Activated CD4-positive, alpha-beta memory T cell treated with anti-CD3 and anti-CD28 coated beads for 36 hours (primary cell): ENCODE measurements around the gene HLCS. TPM values are rescaled to one million over a fixed set of nuclear protein-coding genes. Genes with fewer than 3 reads are reported as not detected.
"Not testable (repeated sequence)": the region's sequence is repeated elsewhere in the genome, so short reads cannot be mapped to it uniquely, and the experiment has no call there.

Source experiments
- CTCF ChIA-PET: fragments of 350-600 bp; sonication (Branson Sonifier 250); formaldehyde crosslinking; loops from one replicate; lab custom pipeline; 2021; ENCODE audit warnings: antibody characterized with exemption, inconsistent platforms; lab: Charles Lee
- POLR2A ChIA-PET: fragments of 350-600 bp; sonication (Branson Sonifier 250); formaldehyde crosslinking; loops from one replicate; lab custom pipeline; 2021; ENCODE audit warnings: antibody characterized with exemption; lab: Charles Lee
- DNase-seq: peaks from one replicate; pipeline ENCODE4 v3.0.0-alpha.2; 2020
- H3K27ac Mint-ChIP-seq: one replicate; pipeline ENCODE4 v1.8.0; 2021; ENCODE audit warnings: mixed read lengths
- H3K27me3 Mint-ChIP-seq: one replicate; pipeline ENCODE4 v1.8.0; 2021; ENCODE audit warnings: mixed read lengths
- H3K36me3 Mint-ChIP-seq: one replicate; pipeline ENCODE4 v1.8.0; 2021; ENCODE audit warnings: mixed read lengths
- H3K4me1 Mint-ChIP-seq: one replicate; pipeline ENCODE4 v1.8.0; 2021; ENCODE audit warnings: low read depth, mixed read lengths
- H3K4me3 Mint-ChIP-seq: one replicate; pipeline ENCODE4 v1.8.0; 2021; ENCODE audit warnings: mild to moderate bottlenecking, mixed read lengths
- H3K9me3 Mint-ChIP-seq: one replicate; pipeline ENCODE4 v1.8.0; 2021; ENCODE audit warnings: mixed read lengths
- intact Hi-C: fragments of 100-400 bp; cut with micrococcal nuclease; formaldehyde crosslinking; loops from one replicate; pipeline ENCODE4 v1.15.1; 2023
- total RNA-seq, 2 experiments: library from RNA; stranded (reverse); gene quantifications; one replicate each; pipeline ENCODE4 v1.2.3, GENCODE V29; 2021

Gene HLCS
- total RNA-seq, 2 experiments from 2014 or later = 12.7 to 17.5 TPM

GRCh38 chr21:36828891-36829515 is 137.5 kb downstream of the HLCS start:
- Mint-ChIP-seq H3K4me1 (no peaks in the 10 kb centered on the region), H3K9me3 (no peaks in the 10 kb centered on the region), H3K27me3 (no peaks in the 10 kb centered on the region), H3K27ac (no peak overlapping the region), H3K36me3 (peaks cover 13% of the 10 kb centered on the region), H3K4me3 (no peak overlapping the region)
- no peak for DNase-seq
- intact Hi-C loops = no loop called here
- CTCF ChIA-PET = no interaction called here
- POLR2A ChIA-PET = no interaction called here

DNA sequence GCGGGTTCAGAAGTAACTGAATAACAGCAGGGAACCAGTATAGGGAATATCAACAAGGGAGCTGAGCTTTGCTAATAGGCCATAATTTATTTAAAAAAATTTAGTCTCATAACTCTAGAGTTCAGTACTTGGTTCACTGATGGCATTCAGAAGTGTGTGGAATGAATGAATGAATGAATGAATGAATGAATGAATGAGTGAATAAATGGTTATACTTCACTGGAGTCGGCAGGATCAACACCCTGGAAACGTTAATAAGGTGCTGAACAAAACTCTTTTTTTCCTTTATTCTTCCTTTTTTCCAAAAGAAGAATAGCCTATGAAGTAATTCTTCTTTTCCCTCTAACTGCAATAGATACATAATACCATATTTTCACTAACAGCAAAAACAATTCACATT is 138.3 kb downstream of the HLCS start:
- Mint-ChIP-seq H3K9me3 (no peaks in the 10 kb centered on the region), H3K27ac (no peak overlapping the region), H3K36me3 (peaks cover 13% of the 10 kb centered on the region), H3K4me1 (no peaks in the 10 kb centered on the region), H3K27me3 (no peaks in the 10 kb centered on the region), H3K4me3 (no peak overlapping the region)
- POLR2A ChIA-PET = no interaction called here
- no peak for DNase-seq
- intact Hi-C loops = no loop called here
- CTCF ChIA-PET = no interaction called here

- ChIA-PET CTCF (interaction anchor here (0.9 kb wide), 1 partner anchor 8 kb away, joined by 3 read pairs; no protein-coding TSS in a partner anchor), POLR2A (no interaction called here)
- Mint-ChIP-seq H3K27me3 (no peaks in the 10 kb centered on the region), H3K4me3 (no peak overlapping the region), H3K4me1 (no peaks in the 10 kb centered on the region), H3K9me3 (no peaks in the 10 kb centered on the region), H3K27ac (no peak overlapping the region), H3K36me3 (peaks cover 15% of the 10 kb centered on the region)
- intact Hi-C loops = no loop called here
- DNase-seq = no peak
Measured at GRCh38 chr21:36825658-36826057, 140.8 kb downstream of the HLCS start.

DNA sequence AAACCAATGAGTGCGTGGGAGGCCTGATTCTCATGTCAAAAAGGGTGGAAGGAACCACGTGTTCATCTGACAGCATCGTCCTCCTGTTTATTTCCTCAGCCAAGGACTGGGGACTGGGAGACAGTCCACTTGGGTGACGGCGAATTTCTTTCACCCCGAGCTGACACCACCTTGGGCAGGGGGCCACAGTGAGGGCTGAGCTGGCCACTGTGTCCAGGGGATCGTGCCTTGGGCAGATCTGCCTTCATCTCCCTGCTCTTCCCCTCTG is 145.5 kb downstream of the HLCS start:
- Mint-ChIP-seq H3K27ac (no peak overlapping the region), H3K9me3 (no peaks in the 10 kb centered on the region), H3K27me3 (no peaks in the 10 kb centered on the region), H3K4me1 (peaks cover 3% of the 10 kb centered on the region), H3K36me3 (peaks cover 15% of the 10 kb centered on the region), H3K4me3 (no peak overlapping the region)
- ChIA-PET POLR2A (no interaction called here), CTCF (interaction anchor here (1.0 kb wide), 1 partner anchor 119 kb away, joined by 3 read pairs; no protein-coding TSS in a partner anchor)
- intact Hi-C loops = no loop called here
- DNase-seq = no peak

DNA sequence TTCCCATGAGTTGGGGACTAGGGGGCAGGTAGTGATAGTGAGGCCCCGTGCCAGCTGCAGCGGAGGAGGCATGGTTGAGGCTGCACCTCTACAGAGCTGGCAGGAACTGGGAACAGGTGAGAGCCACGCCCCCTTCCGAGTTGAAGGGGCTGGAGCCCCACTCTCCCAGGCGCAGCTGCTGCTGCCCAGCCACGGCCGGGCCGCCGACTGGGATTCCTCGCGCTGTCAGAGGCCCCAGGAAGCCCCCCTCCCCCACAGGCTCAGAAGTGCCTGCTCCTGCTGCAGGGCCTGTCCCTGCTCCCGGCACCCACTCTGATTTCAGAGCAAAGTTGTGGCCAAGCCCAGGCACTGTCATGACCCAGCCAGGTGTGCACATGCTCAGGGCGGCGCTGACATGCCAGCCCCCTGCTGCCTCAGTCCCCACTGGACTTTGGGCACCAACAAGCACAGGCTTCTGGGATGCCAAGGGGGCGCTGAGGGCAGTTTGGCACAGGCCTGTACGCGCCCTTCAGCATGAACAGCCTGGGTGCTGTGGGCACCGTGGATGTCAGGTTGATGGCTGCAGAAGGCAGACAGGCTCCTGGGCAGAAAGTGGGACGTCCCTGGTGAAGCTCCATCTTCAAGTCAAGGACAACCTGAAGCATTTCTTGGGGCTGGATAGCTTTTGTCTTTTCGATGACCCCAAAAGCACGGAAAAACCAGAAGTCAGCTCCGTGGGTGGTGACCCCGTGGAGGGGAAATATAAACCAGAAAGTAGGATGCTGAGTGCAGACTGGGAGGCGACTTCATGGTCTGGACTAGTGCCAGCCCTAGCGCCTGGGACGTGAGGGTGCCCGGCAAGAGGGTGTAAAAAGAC is 146.1 kb downstream of the HLCS start:
- H3K27ac Mint-ChIP-seq = no peak overlapping the region
- peaks cover 3% of the 10 kb centered on the region for H3K4me1 Mint-ChIP-seq
- H3K4me3 Mint-ChIP-seq = no peak overlapping the region
- ChIA-PET CTCF (interaction anchor here (1.0 kb wide), 1 partner anchor 119 kb away, joined by 3 read pairs; no protein-coding TSS in a partner anchor), POLR2A (no interaction called here)
- intact Hi-C loops = no loop called here
- DNase-seq = no peak
- no peaks in the 10 kb centered on the region for H3K9me3 Mint-ChIP-seq
- peaks cover 14% of the 10 kb centered on the region for H3K36me3 Mint-ChIP-seq
- no peaks in the 10 kb centered on the region for H3K27me3 Mint-ChIP-seq

- CTCF ChIA-PET = interaction anchor here (0.7 to 0.8 kb wide), 2 partner anchors 8 to 187 kb away, joined by 3 read pairs; no protein-coding TSS in a partner anchor
- intact Hi-C loops = no loop called here
- POLR2A ChIA-PET = no interaction called here
- no peak overlapping the region for H3K27ac Mint-ChIP-seq
- no peak for DNase-seq
- no peaks in the 10 kb centered on the region for H3K27me3 Mint-ChIP-seq
- H3K4me1 Mint-ChIP-seq = peaks cover 3% of the 10 kb centered on the region
- peaks cover 4% of the 10 kb centered on the region for H3K36me3 Mint-ChIP-seq
- no peak overlapping the region for H3K4me3 Mint-ChIP-seq
- H3K9me3 Mint-ChIP-seq = no peaks in the 10 kb centered on the region
Measured at GRCh38 chr21:36817732-36818450, 148.6 kb downstream of the HLCS start.

- H3K4me3 Mint-ChIP-seq = no peak overlapping the region
- intact Hi-C loops = no loop called here
- H3K27me3 Mint-ChIP-seq = no peaks in the 10 kb centered on the region
- peaks cover 3% of the 10 kb centered on the region for H3K4me1 Mint-ChIP-seq
- DNase-seq = no peak
- ChIA-PET CTCF (no interaction called here), POLR2A (no interaction called here)
- H3K36me3 Mint-ChIP-seq = peaks cover 2% of the 10 kb centered on the region
- no peak overlapping the region for H3K27ac Mint-ChIP-seq
- no peaks in the 10 kb centered on the region for H3K9me3 Mint-ChIP-seq
Measured at GRCh38 chr21:36816561-36817130, 149.8 kb downstream of the HLCS start.

GRCh38 chr21:36816026-36816425 is 150.4 kb downstream of the HLCS start:
- intact Hi-C loops, POLR2A ChIA-PET, H3K27ac Mint-ChIP-seq, DNase-seq, H3K27me3 Mint-ChIP-seq, H3K4me1 Mint-ChIP-seq, H3K36me3 Mint-ChIP-seq, H3K9me3 Mint-ChIP-seq, CTCF ChIA-PET, H3K4me3 Mint-ChIP-seq: not testable (repeated sequence)

- CTCF ChIA-PET = no interaction called here
- intact Hi-C loops = no loop called here
- no peaks in the 10 kb centered on the region for H3K9me3 Mint-ChIP-seq
- no peak overlapping the region for H3K4me3 Mint-ChIP-seq
- no peak for DNase-seq
- peaks cover 3% of the 10 kb centered on the region for H3K4me1 Mint-ChIP-seq
- no peaks in the 10 kb centered on the region for H3K27me3 Mint-ChIP-seq
- POLR2A ChIA-PET = no interaction called here
- no peak overlapping the region for H3K27ac Mint-ChIP-seq
- peaks cover 2% of the 10 kb centered on the region for H3K36me3 Mint-ChIP-seq
Measured at GRCh38 chr21:36815284-36815683, 151.2 kb downstream of the HLCS start.

DNA sequence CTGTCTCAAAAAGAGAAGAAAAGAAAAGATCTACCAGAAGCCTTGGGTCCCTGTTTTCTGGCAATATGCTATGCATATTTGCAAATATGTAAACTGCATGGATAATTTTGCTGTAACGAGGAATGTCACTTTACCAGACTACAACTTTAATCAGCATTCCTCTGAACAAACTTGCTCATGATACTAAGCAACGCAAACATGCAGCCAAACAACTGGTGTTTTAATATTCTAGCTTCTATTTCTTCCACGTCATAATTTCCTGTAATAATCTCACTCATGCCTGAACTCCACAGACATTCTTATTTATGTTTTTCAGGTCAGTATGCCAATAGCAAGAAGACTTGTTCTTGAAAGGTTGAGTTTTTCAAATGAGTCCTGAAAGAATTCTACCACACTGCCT is 153.4 kb downstream of the HLCS start:
- intact Hi-C loops = no loop called here
- Mint-ChIP-seq H3K27me3 (no peaks in the 10 kb centered on the region), H3K4me3 (no peak overlapping the region), H3K4me1 (peaks cover 3% of the 10 kb centered on the region), H3K36me3 (peaks cover 2% of the 10 kb centered on the region), H3K27ac (no peak overlapping the region), H3K9me3 (no peaks in the 10 kb centered on the region)
- ChIA-PET POLR2A (no interaction called here), CTCF (no interaction called here)
- no peak for DNase-seq

DNA sequence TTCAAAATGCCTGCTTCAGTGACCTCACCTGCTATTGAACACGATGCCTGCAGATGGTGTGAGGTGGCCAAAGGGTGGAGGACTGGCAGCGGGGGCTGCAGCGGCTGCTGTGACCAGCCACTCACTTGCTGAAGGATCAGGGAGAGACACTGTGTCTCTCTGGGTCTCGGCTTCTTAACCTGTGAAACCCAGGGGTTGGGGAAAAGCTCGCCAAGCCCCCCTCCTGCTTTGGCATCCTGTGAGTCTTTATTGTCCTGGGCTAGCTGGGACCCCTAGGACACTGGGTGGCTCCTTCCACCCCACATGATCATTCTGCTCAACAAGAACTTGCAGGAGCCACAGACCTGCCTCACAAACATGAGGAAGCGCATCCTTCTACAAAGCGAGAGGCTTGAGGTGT is 154.7 kb downstream of the HLCS start:
- H3K27me3 Mint-ChIP-seq = no peaks in the 10 kb centered on the region
- H3K36me3 Mint-ChIP-seq = peaks cover 2% of the 10 kb centered on the region
- ChIA-PET POLR2A (no interaction called here), CTCF (no interaction called here)
- no peak overlapping the region for H3K27ac Mint-ChIP-seq
- intact Hi-C loops = no loop called here
- H3K9me3 Mint-ChIP-seq = no peaks in the 10 kb centered on the region
- H3K4me1 Mint-ChIP-seq = peaks cover 2% of the 10 kb centered on the region
- no peak for DNase-seq
- H3K4me3 Mint-ChIP-seq = no peak overlapping the region

DNA sequence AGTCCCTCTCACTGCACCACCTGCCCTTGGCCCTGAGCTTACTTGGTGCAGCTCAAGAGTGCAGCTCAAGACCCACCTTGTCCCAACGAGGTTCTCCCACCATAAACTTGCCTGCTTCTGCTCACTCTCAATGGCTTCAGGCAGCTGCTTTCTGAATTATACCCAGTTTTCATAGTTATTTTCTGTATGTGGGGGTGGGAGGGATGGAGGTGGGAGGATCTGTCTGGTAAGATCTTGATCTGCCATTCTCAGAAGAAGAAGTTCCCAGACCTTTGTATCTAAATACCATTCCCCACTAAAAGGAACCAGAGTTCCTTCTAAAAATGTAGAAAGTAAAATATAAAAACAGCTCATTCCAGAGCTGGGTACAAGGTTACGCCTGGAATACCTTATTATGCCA is 156.0 kb downstream of the HLCS start:
- no peak overlapping the region for H3K4me3 Mint-ChIP-seq

More for the DNA sequence above, 156.0 kb downstream of the HLCS start:
- CTCF ChIA-PET = no interaction called here
- POLR2A ChIA-PET = no interaction called here
- H3K27me3 Mint-ChIP-seq = no peaks in the 10 kb centered on the region
- no peaks in the 10 kb centered on the region for H3K4me1 Mint-ChIP-seq
- no peak for DNase-seq
- H3K36me3 Mint-ChIP-seq = peaks cover 2% of the 10 kb centered on the region
- no peak overlapping the region for H3K27ac Mint-ChIP-seq
- H3K9me3 Mint-ChIP-seq = no peaks in the 10 kb centered on the region
- intact Hi-C loops = no loop called here
